Activated CD8-positive, alpha-beta memory T cell treated with anti-CD3 and anti-CD28 coated beads for 4 hours (primary cell): Measurements from ENCODE around the gene INO80.
A peak's percentile ranks its signal among the peaks of the same experiment; 100 is the strongest.
"Not testable (repeated sequence)": the region's sequence is repeated elsewhere in the genome, so short reads cannot be mapped to it uniquely, and the experiment has no call there.

Experiments used
- DNase-seq, 2 donors: peaks; one replicate each; pipeline ENCODE4 v3.0.0-alpha.2; 2020; ENCODE audit warnings: low read depth in 2 of 2

INO80 gene

DNA sequence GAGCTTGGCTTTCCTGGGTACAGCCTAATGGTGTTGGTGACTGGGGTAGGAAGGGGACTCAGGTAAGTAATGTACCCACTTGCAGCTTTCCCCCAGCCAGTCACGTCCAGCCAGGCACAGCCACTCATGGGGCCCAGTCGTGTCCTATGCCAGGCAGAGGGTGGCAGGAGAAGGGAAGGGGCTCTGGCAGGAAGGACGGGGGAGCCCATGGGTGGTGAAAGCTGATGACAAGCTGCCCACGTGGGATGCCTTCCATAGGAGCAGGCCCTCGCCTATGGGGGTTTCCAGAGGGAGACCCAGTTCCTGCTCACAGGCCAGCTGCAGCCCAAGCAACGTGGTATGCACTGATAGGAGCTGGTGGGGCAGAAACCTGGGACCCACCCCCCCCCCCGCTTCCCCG is 152.1 kb downstream of the INO80 start:
- DNase-seq = no peak

DNA sequence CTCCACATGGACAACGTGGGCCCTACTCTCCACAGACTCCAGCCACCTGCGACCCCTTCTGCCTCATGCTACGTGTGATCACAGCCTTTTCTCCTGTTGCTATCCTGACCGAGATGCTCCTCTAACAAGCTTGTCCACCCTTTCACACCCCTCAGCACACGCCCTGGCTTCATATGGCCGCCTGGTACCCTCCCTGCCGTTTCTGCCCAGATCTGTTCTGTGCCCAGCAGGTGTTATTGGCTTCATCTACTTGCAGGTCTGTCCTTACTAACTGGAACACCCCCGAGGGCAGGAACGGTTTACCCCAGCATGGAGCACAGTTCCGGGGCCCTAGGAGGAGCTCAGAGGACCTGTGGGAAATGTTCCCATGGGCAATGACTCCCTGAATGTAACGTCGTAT is 152.9 kb downstream of the INO80 start:
- no peak for DNase-seq

DNA sequence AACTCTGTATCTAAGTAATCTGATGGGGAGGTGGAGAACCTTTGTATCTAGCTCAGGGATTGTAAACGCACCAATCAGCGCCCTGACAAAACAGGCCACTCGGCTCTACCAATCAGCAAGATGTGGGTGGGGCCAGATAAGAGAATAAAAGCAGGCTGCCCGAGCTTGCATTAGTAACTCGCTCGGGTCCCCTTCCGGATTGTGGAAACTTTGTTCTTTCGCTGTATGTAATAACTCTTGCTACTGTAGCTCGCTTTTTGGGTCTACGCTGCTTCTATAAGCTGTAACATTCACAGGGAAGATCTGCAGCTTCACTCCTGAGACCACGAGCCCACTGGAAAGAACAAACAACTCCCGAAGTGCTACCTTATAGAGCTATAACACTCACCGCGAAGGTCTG is 153.8 kb downstream of the INO80 start:
- not testable (repeated sequence) for DNase-seq

DNA sequence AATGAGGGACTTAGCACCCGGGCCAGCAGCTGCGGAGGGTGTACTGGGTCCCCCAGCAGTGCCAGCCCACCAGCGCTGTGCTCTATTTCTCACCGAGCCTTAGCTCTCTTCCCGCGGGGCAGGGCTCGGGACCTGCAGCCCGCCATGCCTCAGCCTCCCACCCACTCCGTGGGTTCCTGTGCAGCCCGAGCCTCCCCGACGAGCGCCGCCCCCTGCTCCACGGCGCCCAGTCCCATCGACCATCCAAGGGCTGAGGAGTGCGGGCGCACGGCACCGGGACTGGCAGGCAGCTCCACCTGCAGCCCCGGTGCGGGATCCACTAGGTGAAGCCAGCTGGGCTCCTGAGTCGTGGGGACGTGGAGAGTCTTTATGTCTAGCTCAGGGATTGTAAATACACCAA is 154.3 kb downstream of the INO80 start:
- not testable (repeated sequence) for DNase-seq

DNA sequence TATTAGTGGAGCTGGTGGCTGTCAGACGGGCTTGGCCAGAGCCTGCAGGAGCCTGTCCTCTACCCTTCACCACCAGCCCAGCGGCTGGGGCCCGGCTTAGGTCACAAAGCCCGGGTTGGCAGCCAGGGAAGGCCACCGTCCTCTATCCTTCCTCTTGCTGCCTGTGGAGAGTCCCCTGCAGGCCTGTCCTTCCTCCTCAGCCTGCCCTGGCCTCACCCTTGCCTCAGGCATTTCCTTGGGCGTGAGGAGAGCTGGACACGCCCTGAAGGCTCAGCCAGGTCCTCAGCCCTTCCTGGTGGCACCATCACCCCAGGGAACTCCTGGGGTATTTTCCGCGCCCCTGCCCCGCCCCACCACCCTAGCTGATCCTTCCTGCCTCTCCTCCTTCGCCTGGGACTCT is 155.2 kb downstream of the INO80 start:
- no peak for DNase-seq

- DNase-seq = no peak
These were observed 155.8 kb downstream of the INO80 start for GRCh38 chr15:40960151-40960885.

GRCh38 chr15:40959331-40960141 is 156.5 kb downstream of the INO80 start:
- DNase-seq = no peak

DNA sequence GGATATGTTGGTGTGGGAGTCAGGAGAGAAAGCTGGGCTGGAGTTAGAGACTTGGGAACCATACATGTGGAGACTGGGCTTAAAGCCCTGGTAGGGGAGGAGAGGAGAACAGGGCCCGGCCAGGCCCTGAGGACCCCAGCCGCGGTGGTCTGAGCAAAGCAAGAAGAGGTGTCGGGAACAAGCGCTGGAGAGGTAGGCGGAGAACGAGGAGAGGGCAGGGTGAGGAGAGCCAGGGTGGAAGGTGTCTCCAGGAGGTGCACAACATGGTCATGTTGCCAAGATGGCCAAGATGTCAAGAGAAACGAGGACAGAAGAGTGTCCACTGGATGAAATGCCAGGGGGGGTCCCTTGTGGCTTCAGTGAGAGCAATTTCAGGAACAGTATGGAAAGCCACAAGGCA is 157.4 kb downstream of the INO80 start:
- no peak for DNase-seq

DNA sequence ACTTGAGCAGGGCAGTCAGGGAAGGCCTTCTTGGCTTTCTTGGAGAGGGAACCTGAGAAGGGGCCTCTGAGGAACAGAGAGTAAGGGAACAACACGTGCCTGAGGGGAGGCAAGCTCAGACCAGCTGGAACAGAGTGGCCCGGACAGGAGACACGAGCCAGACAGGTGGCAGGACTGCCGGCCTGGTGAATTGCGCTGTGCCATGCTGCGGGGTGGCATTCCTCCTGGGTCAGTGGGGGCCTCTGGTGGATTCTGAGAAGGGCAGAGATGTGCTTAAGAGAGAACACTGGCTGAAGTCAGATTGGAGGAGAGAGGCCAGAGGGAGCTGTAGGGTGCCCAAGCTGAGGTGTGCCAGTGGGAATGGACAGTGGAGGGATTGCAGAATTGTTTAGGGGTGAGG is 157.9 kb downstream of the INO80 start:
- no peak for DNase-seq

- no peak for DNase-seq
These were observed 158.5 kb downstream of the INO80 start for GRCh38 chr15:40957581-40958051.

DNA sequence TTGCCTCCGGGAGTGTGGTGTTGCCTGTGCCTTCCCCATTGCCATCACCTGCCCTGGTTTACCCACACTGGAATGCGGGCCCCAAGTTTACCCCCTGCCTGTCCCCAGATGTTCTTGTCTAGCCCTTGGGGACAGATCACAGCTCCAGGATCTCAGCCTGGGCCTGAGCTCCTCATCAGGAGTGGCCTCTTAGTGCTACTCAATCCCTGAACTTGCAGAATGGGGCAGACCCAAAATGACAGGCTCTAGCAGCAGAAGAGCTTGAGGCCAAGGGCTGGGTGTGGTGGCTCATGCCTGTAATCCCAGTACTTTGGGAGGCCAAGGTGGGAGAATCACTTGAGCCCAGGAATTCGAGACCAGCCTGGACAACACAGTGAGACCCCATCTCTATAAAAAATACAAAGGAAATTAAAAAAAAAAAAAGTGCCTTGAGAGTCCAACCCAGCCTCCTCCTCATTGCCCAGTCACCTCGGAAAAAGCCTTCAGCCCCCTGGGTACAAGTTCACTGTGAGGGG is 159.0 kb downstream of the INO80 start:
- DNase-seq = no peak

GRCh38 chr15:40956541-40956982 is 159.5 kb downstream of the INO80 start:
- DNase-seq = no peak

- no peak for DNase-seq
These were observed 160.0 kb downstream of the INO80 start for GRCh38 chr15:40955930-40956540.

DNA sequence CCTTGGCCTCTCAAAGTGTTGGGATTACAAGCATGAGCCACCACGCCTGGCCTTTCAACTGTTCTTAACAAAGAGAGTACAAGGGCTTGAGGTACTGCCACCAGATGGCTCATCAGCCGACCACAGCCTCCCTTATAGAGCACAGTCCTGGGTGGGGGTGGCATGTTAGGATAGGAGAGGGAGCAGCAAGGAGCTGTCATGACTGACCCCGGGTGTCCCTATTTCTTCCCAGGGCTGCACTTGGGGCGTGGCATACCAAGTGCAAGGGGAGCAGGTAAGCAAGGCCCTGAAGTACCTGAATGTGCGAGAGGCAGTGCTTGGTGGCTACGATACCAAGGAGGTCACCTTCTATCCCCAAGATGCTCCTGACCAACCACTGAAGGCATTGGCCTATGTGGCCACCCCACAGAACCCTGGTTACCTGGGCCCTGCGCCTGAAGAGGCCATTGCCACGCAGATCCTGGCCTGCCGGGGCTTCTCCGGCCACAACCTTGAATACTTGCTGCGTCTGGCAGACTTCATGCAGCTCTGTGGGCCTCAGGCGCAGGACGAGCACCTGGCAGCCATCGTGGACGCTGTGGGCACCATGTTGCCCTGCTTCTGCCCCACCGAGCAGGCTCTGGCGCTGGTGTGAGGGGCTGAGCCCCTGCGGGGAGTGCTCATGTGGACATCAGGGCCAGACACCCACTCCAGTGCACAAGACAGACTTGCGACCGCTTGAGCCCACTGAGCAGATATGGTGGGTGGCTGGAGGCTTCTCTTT is 160.8 kb downstream of the INO80 start:
- DNase-seq = no peak

DNA sequence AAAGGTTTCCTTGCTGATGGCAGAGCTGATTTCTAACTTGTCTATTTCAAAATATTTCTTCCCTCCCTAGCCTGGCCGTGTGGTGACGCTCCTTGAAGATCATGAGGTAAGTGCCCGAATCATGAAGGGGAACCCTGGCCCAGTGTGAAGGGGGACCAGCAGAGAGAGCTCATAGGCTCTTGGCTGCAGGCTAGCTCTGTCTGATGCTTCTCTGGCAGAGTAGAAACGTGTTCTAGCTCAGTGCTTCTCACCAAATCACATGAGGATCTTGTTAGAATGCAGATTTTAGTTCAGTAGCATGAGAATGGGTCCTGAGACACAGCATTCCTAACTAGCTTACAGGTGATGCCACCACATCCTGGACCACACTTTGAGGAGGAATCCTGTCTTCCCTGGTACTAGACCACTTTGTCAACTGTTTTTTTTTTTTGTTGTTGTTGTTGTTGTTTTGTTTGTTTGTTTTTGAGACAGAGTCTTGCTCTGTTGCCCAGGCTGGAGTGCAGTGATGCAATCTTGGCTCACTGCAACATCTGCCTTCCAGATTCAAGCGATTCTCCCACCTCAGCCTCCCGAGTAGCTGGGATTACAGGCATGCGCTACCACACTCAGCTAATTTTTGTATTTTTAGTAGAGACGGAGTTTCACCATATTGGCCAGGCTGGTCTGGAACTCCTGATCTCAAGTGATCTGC is 161.8 kb downstream of the INO80 start:
- not testable (repeated sequence) for DNase-seq

DNA sequence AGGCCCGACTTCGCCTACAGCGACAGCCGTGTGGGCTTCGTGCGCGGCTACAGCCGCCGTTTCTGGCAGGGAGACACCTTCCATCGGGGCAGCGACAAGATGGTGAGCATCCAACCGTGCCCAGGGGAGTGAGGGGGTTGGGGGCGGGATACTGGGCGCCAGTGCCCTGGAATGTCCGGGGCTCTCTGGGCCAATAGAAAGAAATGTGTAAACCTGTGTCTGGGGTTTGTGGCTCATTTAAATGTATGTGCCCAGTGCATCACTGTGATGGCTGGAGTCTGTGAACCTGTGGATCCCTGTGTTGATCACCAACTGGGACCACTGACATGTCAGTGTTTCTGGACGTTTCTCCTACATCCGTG is 162.4 kb downstream of the INO80 start:
- no peak for DNase-seq

DNA sequence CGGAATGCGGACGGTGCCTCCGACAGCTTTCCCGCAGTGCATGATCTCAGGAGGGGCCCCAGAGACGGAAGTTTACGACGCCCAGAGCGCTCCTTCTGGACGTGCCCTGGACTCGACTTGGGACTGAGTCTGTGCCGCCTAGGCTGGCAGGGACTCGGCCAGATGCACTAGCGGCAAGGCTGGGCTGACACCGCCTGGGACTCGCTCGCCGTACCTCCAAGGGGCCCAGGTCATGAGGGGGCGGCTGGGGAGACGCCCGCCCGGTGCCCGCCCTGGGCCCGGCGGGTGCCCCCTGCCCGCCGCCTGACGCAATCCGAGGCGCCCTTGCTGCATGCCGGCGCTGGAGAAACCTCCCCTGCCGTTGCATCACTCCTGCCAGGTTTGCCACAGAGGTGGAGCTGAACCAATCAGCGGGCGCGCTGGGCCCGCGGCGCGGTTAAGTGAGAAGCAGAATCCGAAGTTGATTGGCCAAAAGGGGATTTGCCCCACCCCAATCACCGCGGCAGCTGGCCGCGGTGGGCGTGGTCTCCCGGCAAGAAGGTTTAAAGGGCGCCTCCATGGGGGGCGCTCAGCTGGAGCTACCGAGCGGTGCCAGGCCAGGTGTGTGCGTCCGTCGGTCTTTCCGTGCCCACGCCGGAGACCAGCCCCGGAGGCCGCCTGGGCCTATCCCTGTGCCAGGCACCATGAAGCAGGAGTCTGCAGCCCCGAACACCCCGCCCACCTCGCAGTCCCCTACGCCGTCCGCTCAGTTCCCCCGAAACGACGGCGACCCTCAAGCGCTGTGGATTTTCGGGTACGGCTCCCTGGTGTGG is 163.0 kb downstream of the INO80 start, which contains the start of gene CHAC1:
TSS of gene CHAC1 (plus strand) at position 571 of the 812 bp plus-strand sequence. CDS start at position 684, 113 bp downstream.
- DNase-seq = peak; percentile 91 to 92

DNA sequence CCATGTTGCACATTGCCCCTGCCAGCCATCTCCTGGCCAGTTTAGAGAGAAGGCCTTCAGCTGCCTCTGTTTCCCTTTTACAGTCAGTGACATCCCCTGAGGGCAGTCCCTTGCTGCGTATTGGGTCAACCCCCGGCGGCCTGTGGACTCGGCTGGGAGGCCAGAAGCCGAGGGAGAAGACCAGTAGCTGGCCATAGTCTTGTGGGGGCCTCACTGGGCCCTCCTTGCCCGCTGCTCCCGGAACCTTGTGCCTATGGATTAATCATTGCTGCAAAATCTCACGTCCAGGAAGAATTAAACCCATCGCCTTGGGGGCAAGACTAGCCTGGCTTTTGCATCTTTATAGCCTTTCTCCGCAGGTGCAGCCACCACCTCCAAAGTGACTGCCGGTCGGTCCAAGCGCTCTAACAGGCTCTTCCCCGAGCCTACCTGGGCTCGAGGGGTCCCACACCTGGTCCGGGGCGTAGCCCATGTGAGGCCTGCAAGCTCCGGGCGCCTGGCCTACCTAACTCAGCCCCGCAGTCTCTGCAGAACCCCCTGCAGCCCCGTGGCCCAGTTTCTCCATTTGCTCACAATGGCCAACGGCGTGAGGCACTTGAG is 163.7 kb downstream of the INO80 start:
- no peak for DNase-seq

- DNase-seq = no peak
These were observed 164.3 kb downstream of the INO80 start for GRCh38 chr15:40951764-40952163.

GRCh38 chr15:40949756-40950207 is 166.3 kb downstream of the INO80 start:
- DNase-seq = no peak
